HG03045 (cell line): ENCODE results near the gene CD40.
A peak's percentile ranks its signal among the peaks of the same experiment; 100 is the strongest.
"Not testable (repeated sequence)": the region's sequence is repeated elsewhere in the genome, so short reads cannot be mapped to it uniquely, and the experiment has no call there.

Source experiments
- ATAC-seq: cut with Tn5 transposase; IDR thresholded peaks from one replicate; pipeline ENCODE4 v1.9.1; 2021; ENCODE audit warnings: mild to moderate bottlenecking, moderate library complexity; ENCODE audit not compliant: unreplicated experiment

The CD40 gene

GRCh38 chr20:46091622-46092535, 26.2 kb upstream of the CD40 start:
- not testable (repeated sequence) for ATAC-seq

- ATAC-seq = no peak
Measured at GRCh38 chr20:46093531-46093930, 24.6 kb upstream of the CD40 start.

- ATAC-seq = no peak
Measured at GRCh38 chr20:46099491-46100287, 18.4 kb upstream of the CD40 start.

- ATAC-seq = not testable (repeated sequence)
Measured at GRCh38 chr20:46100444-46100843, 17.7 kb upstream of the CD40 start.

GRCh38 chr20:46100988-46101387, 17.1 kb upstream of the CD40 start:
- no peak for ATAC-seq

- no peak for ATAC-seq
Measured at GRCh38 chr20:46101957-46102356, 16.2 kb upstream of the CD40 start.

- no peak for ATAC-seq
Measured at GRCh38 chr20:46102940-46103339, 15.2 kb upstream of the CD40 start.

GRCh38 chr20:46104262-46104661, 13.9 kb upstream of the CD40 start:
- ATAC-seq = no peak

- no peak for ATAC-seq
Measured at GRCh38 chr20:46107061-46107460, 11.1 kb upstream of the CD40 start.

- peak; percentile 84 for ATAC-seq
Measured at GRCh38 chr20:46108435-46108841, 9.7 kb upstream of the CD40 start.

- no peak for ATAC-seq
Measured at GRCh38 chr20:46108976-46109375, 9.1 kb upstream of the CD40 start.

GRCh38 chr20:46111028-46111835, 6.9 kb upstream of the CD40 start:
- peak; percentile 40 for ATAC-seq

GRCh38 chr20:46111836-46112212, 6.3 kb upstream of the CD40 start:
- no peak for ATAC-seq

- no peak for ATAC-seq
Measured at GRCh38 chr20:46112430-46113112, 5.5 kb upstream of the CD40 start.

GRCh38 chr20:46113113-46113470, 5.0 kb upstream of the CD40 start:
- no peak for ATAC-seq

- ATAC-seq = no peak
Measured at GRCh38 chr20:46114449-46114848, 3.7 kb upstream of the CD40 start.

GRCh38 chr20:46118481-46119020, 437 bp downstream of the CD40 start:
- ATAC-seq = peak; percentile 43

- ATAC-seq = no peak
Measured at GRCh38 chr20:46119028-46119546, 973 bp downstream of the CD40 start.

GRCh38 chr20:46119547-46119946, 1.4 kb downstream of the CD40 start:
- no peak for ATAC-seq

GRCh38 chr20:46120136-46120535, 2.0 kb downstream of the CD40 start:
- no peak for ATAC-seq
